HCT116 (cell line): ENCODE data around the gene BBS12. TPM values are rescaled to one million over a fixed set of nuclear protein-coding genes. Genes with fewer than 3 reads are reported as not detected.

Source experiments
- ATAC-seq: fragments of 200-7000 bp; cut with Tn5 transposase; 2 replicates; pipeline ENCODE4 v1.9.1; 2020; ENCODE audit warnings: mild to moderate bottlenecking, moderate library complexity
- BruUV-seq: library from RNA; stranded (reverse); fragments of 400-500 nt; replicated peaks from 2 replicates; lab custom pipeline; 2021; lab: Mats Ljungman, UMichigan
- CTCF ChIA-PET: fragments of 300-600 bp; sonication (Branson Sonifier 250); formaldehyde crosslinking; loops from one replicate; lab custom pipeline; 2021; ENCODE audit warnings: antibody characterized with exemption; lab: Charles Lee
- POLR2A ChIA-PET: fragments of 300-600, 350-600 bp; sonication (Branson Sonifier 250); formaldehyde crosslinking; loops from one replicate; lab custom pipeline; 2021; ENCODE audit warnings: antibody characterized with exemption; lab: Charles Lee
- RAD21 ChIA-PET, 2 experiments: fragments of 300-600 bp; sonication (Branson Sonifier 250); formaldehyde crosslinking; loops; one replicate each; lab custom pipeline; 2023; ENCODE audit warnings: low total read pairs in 2 of 2; ENCODE audit not compliant: uncharacterized antibody in 2 of 2, unreplicated experiment in 2 of 2, low non-redundant PET in 1 of 2; lab: Charles Lee
- DNase-seq: peaks from one replicate; pipeline ENCODE4 v3.0.0-alpha.2; 2010; ENCODE audit warnings: low read depth, low spot score
- H2AFZ ChIP-seq: fragments of 200-600 bp; shearing (Covaris generic), sonication (generic); 2 replicates; pipeline ENCODE4 v1.6.1; 2017; ENCODE audit warnings: low read depth, mixed run types, mixed read lengths, antibody characterized with exemption, low read length; ENCODE audit not compliant: poor library complexity, severe bottlenecking
- H3K27ac ChIP-seq: 2 replicates; pipeline ENCODE4 v1.5.1; 2012; ENCODE audit warnings: low read depth, low read length
- H3K27me3 ChIP-seq: fragments of 200-600 bp; sonication (generic); 2 replicates; pipeline ENCODE4 v1.6.1; 2016; ENCODE audit warnings: mixed run types, low read length, mixed read lengths; ENCODE audit not compliant: insufficient read depth
- H3K36me3 ChIP-seq, 2 experiments: fragments of 200-500 bp in 1 of 2; fragments of 200-600 bp in 1 of 2; sonication (Bioruptor generic) in 1 of 2; sonication (generic) in 1 of 2; 2 replicates each; pipeline versions ENCODE4 v1.5.1 to v1.6.1; 2014 to 2016; ENCODE audit warnings: low read length in 2 of 2, inconsistent platforms in 1 of 2, mixed read lengths in 1 of 2, mixed run types in 1 of 2; ENCODE audit not compliant: insufficient read depth in 2 of 2, control insufficient read depth in 1 of 2
- H3K4me1 ChIP-seq, 2 experiments: fragments of 200-600 bp in 1 of 2; sonication (generic) in 1 of 2; 2 replicates each; pipeline versions ENCODE4 v1.5.1 to v1.6.1; 2012 to 2017; ENCODE audit warnings: low read length in 2 of 2, inconsistent platforms in 1 of 2, mild to moderate bottlenecking in 1 of 2, mixed read lengths in 1 of 2, mixed run types in 1 of 2, moderate library complexity in 1 of 2; ENCODE audit not compliant: insufficient read depth in 2 of 2, control insufficient read depth in 1 of 2
- H3K4me2 ChIP-seq: fragments of 200-600 bp; sonication (generic); 2 replicates; pipeline ENCODE4 v1.6.1; 2017; ENCODE audit warnings: mixed run types, low read length, mixed read lengths
- H3K4me3 ChIP-seq, 2 experiments: fragments of 200-600 bp in 1 of 2; sonication (generic) in 1 of 2; replicated peaks in 1 of 2; 2 replicates each; pipeline ENCODE4 v1.5.1; 2011 to 2016; ENCODE audit warnings: low read length in 2 of 2, control low read depth in 1 of 2, low read depth in 1 of 2, mild to moderate bottlenecking in 1 of 2, mixed read lengths in 1 of 2, mixed run types in 1 of 2
- H3K79me2 ChIP-seq: fragments of 200-600 bp; sonication (generic); 2 replicates; pipeline ENCODE4 v1.6.1; 2017; ENCODE audit warnings: mild to moderate bottlenecking, mixed run types, low read length, moderate library complexity, mixed read lengths; ENCODE audit not compliant: insufficient read depth
- H3K9ac ChIP-seq: fragments of 200-600 bp; sonication (generic); 2 replicates; pipeline ENCODE4 v1.6.1; 2016; ENCODE audit warnings: low read length, mixed read lengths
- H3K9me2 ChIP-seq: fragments of 200-600 bp; sonication (generic), shearing (Covaris generic); 2 replicates; pipeline ENCODE4 v1.6.1; 2017; ENCODE audit warnings: mixed run types, mild to moderate bottlenecking, moderate library complexity; ENCODE audit not compliant: insufficient read depth
- H3K9me3 ChIP-seq, 2 experiments: fragments of 200-500 bp in 1 of 2; fragments of 200-600 bp in 1 of 2; sonication (Bioruptor generic) in 1 of 2; sonication (generic) in 1 of 2; 2 replicates each; pipeline ENCODE4 v1.6.1; 2014 to 2017; ENCODE audit warnings: low read length in 2 of 2, mixed read lengths in 2 of 2, inconsistent platforms in 1 of 2, low read depth in 1 of 2, mild to moderate bottlenecking in 1 of 2, mixed run types in 1 of 2, moderate library complexity in 1 of 2; ENCODE audit not compliant: control insufficient read depth in 1 of 2, insufficient read depth in 1 of 2
- H4K20me1 ChIP-seq: fragments of 200-600 bp; sonication (generic), shearing (Covaris generic); 2 replicates; pipeline ENCODE4 v1.6.1; 2017; ENCODE audit warnings: mixed run types, mild to moderate bottlenecking, moderate library complexity; ENCODE audit not compliant: insufficient read depth
- CBX3 ChIP-seq: IDR thresholded peaks from 2 replicates; pipeline ENCODE4 v1.6.1; 2012; ENCODE audit warnings: low read depth
- CEBPB ChIP-seq: IDR thresholded peaks from 2 replicates; pipeline ENCODE4 v1.6.1; 2012; ENCODE audit warnings: low read depth
- ELF1 ChIP-seq: IDR thresholded peaks from 2 replicates; pipeline ENCODE4 v1.6.1; 2012; ENCODE audit warnings: low read depth, borderline replicate concordance
- EZH2 ChIP-seq: fragments of 200-600 bp; sonication (generic); IDR thresholded peaks from 2 replicates; pipeline ENCODE4 v1.6.1; 2017; ENCODE audit warnings: antibody characterized with exemption, mixed run types
- EZH2phosphoT487 ChIP-seq: fragments of 200-600 bp; IDR thresholded peaks from 2 replicates; pipeline ENCODE4 v1.6.1; 2018; ENCODE audit warnings: antibody characterized with exemption, borderline replicate concordance
- FOSL1 ChIP-seq: IDR thresholded peaks from 2 replicates; pipeline ENCODE4 v1.6.1; 2012; ENCODE audit warnings: low read depth
- POLR2A ChIP-seq: IDR thresholded peaks from 2 replicates; pipeline ENCODE4 v1.7.0; 2011; ENCODE audit warnings: borderline replicate concordance; ENCODE audit not compliant: insufficient read depth, insufficient read length; ENCODE audit errors: extremely low read depth
- RAD21 ChIP-seq: IDR thresholded peaks from 2 replicates; pipeline ENCODE4 v1.6.1; 2012; ENCODE audit warnings: low read depth, mild to moderate bottlenecking
- SP1 ChIP-seq: IDR thresholded peaks from 2 replicates; pipeline ENCODE4 v1.6.1; 2012; ENCODE audit warnings: low read depth
- SRF ChIP-seq: IDR thresholded peaks from 2 replicates; pipeline ENCODE4 v1.6.1; 2012; ENCODE audit warnings: low read depth
- TCF7L2 ChIP-seq: IDR thresholded peaks from 2 replicates; pipeline ENCODE4 v1.7.0; 2011; ENCODE audit warnings: borderline replicate concordance, inconsistent platforms; ENCODE audit not compliant: insufficient read depth, insufficient read length; ENCODE audit errors: extremely low read depth
- YY1 ChIP-seq: IDR thresholded peaks from 2 replicates; pipeline ENCODE4 v1.6.1; 2011; ENCODE audit warnings: low read length, low read depth, moderate library complexity, mild to moderate bottlenecking; ENCODE audit not compliant: insufficient replicate concordance; ENCODE audit errors: extremely low read depth
- intact Hi-C: fragments of 100-400 bp; cut with micrococcal nuclease; formaldehyde crosslinking; loops from 2 replicates; pipeline ENCODE4 v1.10.0; 2022
- total RNA-seq: library from RNA; stranded (reverse); gene quantifications from one replicate; pipeline ENCODE4 v1.2.1, GENCODE V29; 2021; ENCODE audit not compliant: unreplicated experiment
- TF ChIP-seq, protein P1 (sequence below): IDR thresholded peaks from 2 replicates; pipeline ENCODE4 v1.6.1; 2011; ENCODE audit warnings: mild to moderate bottlenecking, low read length, moderate library complexity; ENCODE audit not compliant: insufficient replicate concordance; ENCODE audit errors: extremely low read depth
- TF ChIP-seq, protein P2 (sequence below): IDR thresholded peaks from 2 replicates; pipeline ENCODE4 v1.6.1; 2012; ENCODE audit warnings: low read depth
- TF ChIP-seq, protein P3 (sequence below): IDR thresholded peaks from 2 replicates; pipeline ENCODE4 v1.6.1; 2012

BBS12 gene
- total RNA-seq, 1 experiment from 2014 or later: 2.1 TPM

DNA sequence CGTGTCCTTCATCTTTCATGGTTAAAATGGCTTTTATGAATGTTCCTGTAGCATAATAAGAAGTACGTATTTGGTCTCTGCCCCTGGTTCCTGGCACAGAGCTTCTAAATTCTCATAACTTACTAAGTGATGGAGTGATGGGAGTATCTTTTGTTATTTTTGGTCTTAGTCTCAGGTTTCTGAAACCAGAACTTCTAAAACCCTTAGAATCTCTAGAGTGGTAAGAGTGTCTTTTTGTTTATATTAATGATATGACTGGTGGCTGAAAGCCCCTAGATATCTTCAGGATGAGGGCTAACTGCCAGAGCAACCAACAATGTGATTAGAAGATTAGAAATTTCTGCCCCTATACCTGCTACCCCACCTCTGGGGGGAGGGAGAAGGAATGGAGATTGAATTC, 45.8 kb upstream of the BBS12 start:
- Histone ChIP-seq H3K4me3 (no peak overlapping the region), H3K4me2 (no peak overlapping the region), H3K27ac (no peak overlapping the region), H3K9me3 (no peaks in the 10 kb centered on the region), H3K27me3 (no peaks in the 10 kb centered on the region), H3K4me1 (no peaks in the 10 kb centered on the region), H2AFZ (no peak overlapping the region), H3K9ac (no peak overlapping the region), H3K9me2 (no peaks in the 10 kb centered on the region), H3K79me2 (no peaks in the 10 kb centered on the region), H3K36me3 (no peaks in the 10 kb centered on the region), H4K20me1 (no peaks in the 10 kb centered on the region)
- DNase-seq (no peak), ATAC-seq (no peak)
- BruUV-seq: no TSS peak
- POLR2A ChIA-PET: no interaction called here
- RAD21 ChIA-PET: no interaction called here
- intact Hi-C loops: no loop called here
- CTCF ChIA-PET: no interaction called here
- TF ChIP-seq FOSL1 (no peak), CBX3 (no peak), EZH2phosphoT487 (no peak), POLR2A (no peak), CEBPB (no peak), SRF (no peak), TCF7L2 (no peak), SP1 (no peak), YY1 (no peak), ELF1 (no peak), RAD21 (no peak), EZH2 (no peak)
- TF ChIP-seq, protein P1, sequence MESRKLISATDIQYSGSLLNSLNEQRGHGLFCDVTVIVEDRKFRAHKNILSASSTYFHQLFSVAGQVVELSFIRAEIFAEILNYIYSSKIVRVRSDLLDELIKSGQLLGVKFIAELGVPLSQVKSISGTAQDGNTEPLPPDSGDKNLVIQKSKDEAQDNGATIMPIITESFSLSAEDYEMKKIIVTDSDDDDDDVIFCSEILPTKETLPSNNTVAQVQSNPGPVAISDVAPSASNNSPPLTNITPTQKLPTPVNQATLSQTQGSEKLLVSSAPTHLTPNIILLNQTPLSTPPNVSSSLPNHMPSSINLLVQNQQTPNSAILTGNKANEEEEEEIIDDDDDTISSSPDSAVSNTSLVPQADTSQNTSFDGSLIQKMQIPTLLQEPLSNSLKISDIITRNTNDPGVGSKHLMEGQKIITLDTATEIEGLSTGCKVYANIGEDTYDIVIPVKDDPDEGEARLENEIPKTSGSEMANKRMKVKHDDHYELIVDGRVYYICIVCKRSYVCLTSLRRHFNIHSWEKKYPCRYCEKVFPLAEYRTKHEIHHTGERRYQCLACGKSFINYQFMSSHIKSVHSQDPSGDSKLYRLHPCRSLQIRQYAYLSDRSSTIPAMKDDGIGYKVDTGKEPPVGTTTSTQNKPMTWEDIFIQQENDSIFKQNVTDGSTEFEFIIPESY: no peak
- TF ChIP-seq, protein P2, sequence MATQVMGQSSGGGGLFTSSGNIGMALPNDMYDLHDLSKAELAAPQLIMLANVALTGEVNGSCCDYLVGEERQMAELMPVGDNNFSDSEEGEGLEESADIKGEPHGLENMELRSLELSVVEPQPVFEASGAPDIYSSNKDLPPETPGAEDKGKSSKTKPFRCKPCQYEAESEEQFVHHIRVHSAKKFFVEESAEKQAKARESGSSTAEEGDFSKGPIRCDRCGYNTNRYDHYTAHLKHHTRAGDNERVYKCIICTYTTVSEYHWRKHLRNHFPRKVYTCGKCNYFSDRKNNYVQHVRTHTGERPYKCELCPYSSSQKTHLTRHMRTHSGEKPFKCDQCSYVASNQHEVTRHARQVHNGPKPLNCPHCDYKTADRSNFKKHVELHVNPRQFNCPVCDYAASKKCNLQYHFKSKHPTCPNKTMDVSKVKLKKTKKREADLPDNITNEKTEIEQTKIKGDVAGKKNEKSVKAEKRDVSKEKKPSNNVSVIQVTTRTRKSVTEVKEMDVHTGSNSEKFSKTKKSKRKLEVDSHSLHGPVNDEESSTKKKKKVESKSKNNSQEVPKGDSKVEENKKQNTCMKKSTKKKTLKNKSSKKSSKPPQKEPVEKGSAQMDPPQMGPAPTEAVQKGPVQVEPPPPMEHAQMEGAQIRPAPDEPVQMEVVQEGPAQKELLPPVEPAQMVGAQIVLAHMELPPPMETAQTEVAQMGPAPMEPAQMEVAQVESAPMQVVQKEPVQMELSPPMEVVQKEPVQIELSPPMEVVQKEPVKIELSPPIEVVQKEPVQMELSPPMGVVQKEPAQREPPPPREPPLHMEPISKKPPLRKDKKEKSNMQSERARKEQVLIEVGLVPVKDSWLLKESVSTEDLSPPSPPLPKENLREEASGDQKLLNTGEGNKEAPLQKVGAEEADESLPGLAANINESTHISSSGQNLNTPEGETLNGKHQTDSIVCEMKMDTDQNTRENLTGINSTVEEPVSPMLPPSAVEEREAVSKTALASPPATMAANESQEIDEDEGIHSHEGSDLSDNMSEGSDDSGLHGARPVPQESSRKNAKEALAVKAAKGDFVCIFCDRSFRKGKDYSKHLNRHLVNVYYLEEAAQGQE: no peak
- TF ChIP-seq, protein P3, sequence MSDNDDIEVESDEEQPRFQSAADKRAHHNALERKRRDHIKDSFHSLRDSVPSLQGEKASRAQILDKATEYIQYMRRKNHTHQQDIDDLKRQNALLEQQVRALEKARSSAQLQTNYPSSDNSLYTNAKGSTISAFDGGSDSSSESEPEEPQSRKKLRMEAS: no peak
